Stimulated activated CD8-positive, alpha-beta memory T cell treated with anti-CD3 and anti-CD28 coated beads, Interleukin-15, amount 100 ng/mL, for 24 hours (primary cell): Measurements from ENCODE around the gene C4orf36.
"Not testable (repeated sequence)": the region's sequence is repeated elsewhere in the genome, so short reads cannot be mapped to it uniquely, and the experiment has no call there.

Source experiments
- DNase-seq: peaks from one replicate; pipeline ENCODE4 v3.0.0-alpha.2; 2020; ENCODE audit warnings: low read depth

C4orf36 gene

DNA sequence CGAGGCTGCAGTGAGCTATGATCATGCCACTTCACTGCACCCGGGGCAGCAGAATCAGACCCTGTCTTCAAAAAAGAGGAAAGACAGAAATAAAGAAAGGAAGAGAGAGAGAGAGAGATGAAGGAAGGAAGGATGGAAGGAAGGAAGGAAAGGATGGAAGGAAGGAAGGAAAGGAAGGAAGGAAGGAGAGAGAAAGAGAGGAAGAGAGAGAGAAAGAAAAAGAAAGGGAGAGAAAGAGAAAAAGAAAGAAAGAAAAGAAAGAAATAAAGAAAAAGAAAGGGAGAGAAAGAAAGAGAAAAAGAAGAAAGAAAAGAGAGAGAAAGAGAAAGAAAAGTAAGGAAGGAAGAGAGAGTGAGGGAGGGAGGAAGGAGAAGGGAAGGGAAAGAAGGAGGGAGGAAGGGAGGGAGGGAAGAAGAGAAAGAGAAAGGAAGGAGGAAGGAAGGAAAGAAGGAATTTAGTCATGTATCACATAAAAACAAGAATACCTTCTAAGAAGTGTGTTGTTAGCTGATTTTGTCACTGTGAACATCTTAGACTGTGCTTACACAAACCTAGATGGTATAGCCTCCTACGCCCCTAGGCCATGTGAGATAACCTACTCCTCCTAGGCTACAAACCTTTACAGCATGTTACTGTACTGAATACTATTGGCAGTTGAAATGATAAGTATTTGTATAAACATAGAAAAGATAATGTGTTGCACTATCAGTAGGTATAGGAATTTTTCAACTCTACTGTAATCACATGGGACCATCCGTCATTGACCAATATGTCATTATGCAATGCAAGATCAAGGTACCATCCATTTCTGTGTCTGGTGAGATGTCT lies 25.2 kb upstream of the C4orf36 start:
- no peak for DNase-seq

DNA sequence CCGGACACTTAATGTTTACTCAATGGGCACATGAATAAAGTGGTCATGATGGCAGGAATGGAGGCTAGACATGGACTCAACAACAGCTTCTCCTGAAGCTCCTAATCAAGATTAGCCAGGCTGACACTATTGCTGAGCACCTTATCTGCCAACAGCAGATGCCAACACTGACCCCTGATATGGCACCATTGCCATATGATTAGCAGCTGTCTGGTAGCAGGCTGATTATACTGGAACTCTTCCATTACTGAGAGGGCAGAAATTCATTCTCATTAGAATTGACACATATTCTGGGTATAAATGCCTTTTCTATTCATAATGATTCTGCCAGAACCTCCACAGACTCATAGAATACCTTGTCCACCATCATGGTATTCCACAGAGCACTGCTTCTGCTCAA lies 24.2 kb upstream of the C4orf36 start:
- DNase-seq: no peak

DNA sequence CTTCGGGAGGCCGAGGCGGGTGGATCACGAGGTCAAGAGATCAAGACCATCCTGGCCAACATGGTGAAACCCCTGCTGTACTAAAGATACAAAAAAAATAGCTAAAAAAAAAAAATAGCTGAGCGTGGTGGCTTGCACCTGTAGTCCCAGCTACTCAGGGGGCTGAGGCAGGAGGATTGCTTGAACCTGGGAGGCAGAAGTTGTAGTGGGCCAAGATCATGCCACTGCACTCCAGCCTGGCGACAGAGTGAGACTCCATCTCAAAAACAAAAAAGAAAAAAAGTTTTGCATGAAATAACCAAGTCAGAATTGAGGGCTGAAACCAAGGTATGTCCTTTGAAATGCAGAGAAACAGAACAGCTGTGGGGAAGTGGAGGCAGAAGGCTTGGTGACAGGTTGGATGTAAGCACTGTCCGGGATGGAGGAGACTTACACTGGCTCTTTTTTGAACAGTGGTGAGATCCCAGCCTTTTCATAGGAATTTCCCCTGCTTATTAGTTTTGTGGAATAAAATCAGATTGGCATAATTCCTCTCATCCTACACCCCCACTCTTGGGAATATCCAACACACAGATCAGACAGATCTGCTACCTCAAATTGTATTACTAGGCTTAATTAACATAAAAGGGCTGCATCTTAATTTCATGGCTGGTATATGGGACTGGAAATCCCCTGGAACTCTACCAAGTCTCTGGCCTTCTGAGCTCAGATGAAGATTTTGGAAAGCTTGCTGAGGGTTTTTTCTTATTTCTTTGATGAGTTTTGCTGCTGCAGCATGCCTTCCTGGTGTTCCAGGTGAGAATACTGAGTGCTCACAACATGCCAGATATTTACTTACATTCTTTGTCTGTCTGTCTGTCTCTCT lies 18.8 kb upstream of the C4orf36 start:
- DNase-seq: no peak

DNA sequence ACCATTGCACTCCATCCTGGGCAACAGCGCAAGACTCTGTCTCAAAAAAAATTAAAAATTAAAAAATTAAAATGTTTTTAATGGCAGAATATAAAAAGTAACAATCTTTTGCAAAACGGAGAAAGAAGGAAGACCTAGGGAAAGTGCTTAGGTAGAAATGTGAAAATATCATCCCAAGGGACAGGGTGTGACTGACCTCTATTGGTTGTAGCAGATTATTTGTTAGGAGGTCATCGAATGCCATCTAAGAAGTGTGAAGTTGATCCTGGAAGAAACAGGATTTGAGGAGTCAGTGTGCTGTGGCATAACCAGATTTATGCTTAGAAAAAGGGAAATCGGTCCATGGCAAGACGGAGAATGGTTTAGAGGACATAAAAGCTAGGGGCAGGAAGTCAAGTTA lies 18.1 kb upstream of the C4orf36 start:
- no peak for DNase-seq

DNA sequence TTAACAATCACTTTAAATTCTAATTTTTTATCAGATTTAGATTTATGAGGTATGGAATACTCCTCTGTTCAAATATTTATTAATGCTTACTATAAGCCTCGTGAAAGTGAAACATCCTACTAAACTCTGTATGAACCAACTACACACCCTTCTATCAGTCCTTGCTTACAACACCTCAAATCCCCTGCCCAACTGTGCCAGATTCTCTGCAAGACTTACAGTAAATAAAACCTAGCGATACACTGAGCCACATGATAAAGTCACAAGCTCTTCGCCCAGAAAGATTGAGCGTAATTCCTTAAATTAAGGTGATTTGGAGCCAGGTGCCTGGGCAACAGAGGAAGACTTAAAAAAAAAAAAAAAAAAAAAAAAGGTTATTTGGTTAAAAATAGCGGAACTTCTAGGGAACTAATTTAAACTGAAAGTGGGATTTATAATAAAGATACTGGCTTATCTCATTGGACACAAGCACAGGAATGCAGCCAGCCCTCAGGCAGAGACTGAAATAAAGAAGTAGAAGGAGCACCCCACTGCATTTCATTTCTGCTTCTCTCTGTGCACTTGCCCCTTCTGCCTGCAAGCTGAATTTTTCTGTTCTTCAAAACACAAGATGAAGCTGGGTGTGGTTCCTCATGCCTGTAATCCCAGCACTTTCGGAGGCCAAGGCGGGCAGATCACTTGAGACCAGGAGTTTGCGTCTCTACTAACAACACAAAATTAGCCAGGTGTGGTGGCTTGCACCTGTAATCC lies 17.5 kb upstream of the C4orf36 start:
- DNase-seq: no peak

DNA sequence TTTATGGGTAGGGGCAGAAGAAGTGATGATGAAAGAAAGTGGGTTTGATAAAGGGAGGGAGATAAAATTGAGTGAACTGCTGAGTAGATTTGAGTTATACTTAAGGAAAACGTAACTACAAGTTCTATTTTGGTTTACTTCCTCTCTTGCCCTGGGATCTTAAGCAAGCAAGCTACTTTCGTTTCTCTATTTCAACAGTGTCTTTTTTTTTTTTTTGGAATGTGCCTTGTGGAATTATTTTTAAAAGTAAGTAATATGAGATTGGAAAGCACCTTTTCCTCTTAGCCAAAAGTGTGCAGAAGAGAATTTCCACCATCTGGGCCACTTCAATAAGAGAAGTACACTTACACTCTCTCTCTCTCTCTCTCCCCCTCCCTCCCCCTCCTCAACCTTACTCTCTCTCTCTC lies 16.0 kb upstream of the C4orf36 start:
- no peak for DNase-seq

DNA sequence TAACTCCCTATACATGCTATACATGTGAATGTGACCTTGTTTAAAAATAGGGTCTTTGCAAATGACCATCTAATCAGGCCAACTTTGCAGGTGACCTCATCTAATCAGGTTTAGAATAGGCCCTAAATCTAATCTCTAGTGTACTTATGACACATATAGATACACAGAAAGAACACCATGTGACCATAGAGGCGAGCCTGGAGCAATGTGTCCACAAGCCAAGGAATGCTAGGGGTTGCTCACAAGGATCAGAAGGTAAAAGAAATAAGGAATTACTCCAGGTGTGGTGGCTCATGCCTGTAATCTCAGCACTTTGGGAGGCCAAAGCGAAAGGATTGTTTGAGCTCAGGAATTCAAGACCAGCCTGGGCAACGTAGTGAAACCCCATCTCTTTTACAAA lies 9.6 kb upstream of the C4orf36 start:
- no peak for DNase-seq

DNA sequence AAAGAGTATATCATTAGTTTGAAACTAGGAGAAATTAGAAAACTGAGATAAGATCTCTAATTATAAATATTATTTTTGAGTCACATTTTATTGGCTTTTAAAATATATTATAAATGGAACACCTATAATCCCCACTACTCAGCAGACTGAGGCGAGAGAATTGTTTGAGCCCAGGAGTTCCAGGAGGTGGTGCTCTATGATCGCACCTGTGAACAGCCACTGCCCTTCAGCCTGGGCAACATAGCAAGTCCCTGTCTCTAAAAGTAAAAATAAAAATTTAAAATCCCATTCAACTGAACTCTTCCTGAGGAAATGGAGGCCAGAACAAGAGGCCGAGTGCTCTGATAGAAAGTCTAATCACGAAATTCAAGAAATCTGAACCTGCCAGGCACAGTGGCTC lies 6.3 kb upstream of the C4orf36 start:
- DNase-seq: no peak

DNA sequence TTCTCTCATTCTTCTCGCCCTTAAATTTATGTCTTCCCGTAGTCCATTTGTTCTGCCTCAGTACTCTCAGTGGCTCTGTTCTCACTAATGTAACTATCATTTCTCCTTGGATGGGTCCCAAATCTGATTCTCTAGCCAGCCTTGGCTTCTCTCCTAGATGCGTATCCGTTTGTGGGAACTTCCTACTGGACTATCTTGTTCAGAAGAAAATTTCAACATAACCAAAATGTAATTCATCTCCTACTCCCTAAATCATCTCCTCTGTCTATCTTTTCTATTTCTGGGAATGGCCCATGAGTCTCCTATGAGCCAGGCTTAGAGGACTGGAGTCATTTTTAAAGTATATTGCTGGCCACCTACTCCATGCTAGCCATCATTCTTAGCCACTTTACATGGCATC lies 4.4 kb upstream of the C4orf36 start:
- no peak for DNase-seq

DNA sequence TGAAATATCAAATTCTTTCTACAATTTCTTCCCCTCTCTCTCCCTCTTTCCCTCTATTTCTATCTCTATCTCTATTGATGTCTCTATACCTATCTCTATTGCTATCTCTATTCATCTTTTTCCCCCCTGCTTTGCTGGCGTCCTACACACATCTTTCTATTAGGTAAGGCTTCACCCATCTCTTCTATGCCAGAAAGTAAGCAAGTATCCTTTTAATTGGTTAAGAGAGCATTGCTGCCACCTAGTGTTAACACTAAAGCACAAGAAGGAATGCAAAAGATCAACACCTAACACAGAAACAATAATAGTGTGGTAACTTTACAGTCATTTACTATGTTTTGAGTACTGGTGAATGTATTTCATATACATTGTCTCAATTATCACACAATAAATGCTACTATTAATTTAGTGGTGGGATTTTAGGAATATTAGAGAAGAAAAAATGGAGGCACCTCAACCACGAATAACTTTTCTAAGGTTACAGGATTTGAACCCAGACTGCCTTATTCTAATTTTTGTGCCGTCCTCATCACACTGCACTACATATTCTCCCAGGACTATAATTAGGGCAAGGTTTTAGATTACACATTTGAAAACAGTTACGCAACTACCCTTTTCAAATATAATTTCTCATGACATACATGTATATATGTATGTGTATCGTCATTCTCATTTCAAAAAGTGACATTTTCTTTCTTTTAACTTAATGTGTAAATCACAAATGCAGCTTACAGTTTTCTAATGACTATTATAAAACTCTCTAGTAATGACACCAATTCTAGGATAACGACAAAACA lies 3.7 kb upstream of the C4orf36 start:
- DNase-seq: no peak

DNA sequence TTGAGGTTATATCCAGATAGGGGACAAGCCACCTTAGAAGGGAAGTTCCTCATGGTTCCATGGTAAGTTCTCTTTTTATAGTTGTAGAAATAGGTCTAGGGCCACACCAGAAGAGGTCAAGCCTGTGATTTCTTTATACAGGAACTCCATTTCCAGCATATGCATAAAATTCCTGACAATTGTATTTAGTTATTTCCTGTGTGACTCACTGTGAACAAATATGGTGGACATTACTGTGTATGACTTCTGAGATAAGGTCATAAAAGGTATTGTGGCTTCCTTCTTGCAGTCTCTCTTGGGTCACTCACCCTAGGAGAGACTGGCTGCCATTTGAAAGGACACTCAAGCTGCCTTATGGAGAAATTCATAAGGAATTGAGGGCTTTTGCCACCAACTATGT lies 2.2 kb upstream of the C4orf36 start:
- DNase-seq: no peak

DNA sequence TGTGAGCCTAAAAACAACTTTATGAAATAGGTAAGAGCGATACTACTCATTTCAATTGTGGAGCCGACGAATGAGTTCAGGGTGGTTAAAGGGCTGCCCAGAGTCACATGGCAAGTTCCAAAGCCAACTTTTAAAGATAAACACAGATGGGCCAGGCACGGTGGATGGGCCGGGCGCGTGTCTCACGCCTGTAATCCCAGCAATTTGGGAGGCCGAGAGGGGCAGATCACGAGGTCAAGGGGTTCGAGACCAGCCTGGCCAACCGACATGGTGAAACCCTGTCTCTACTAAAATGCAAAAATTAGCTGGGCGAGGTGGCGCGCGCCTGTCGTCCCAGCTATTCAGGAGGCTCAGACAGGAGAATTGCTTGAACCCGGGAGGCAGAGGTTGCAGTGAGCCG lies 914 bp upstream of the C4orf36 start:
- DNase-seq: no peak

DNA sequence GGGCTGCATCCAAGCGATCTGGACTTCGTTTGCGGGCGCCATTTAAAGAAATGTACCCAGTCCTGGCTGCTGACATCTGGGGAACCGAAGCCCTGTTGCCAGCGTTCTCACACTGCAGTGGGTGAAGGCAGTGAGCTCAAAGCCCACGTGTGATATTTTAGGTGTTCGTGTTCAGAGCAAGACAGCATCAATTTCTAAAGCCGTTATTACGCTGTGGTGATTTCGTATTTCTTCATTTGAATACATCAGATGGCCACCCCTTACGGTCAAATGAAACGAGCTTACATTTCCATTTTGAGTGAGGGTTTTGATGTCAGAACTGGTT lies 376 bp upstream of the C4orf36 start:
- DNase-seq: no peak

DNA sequence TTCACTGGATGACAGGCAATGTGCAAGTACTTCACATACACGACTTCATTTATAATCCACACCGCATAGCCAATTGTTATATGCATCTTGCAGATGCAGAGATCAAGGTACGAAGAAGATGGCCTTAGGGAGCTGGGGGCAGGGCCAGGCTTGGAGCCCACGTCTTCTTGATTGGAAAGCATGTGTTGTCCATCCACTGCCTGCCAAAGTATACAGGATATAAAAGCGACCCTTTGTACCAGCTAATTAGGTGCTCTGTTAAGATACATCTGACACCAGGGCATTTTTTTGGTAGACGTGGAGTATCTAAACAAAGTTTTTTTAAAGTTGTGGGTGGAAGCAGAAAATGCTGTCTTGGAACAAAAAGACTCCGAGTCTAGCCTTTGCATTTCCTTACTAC lies 1.4 kb downstream of the C4orf36 start:
- DNase-seq: no peak

DNA sequence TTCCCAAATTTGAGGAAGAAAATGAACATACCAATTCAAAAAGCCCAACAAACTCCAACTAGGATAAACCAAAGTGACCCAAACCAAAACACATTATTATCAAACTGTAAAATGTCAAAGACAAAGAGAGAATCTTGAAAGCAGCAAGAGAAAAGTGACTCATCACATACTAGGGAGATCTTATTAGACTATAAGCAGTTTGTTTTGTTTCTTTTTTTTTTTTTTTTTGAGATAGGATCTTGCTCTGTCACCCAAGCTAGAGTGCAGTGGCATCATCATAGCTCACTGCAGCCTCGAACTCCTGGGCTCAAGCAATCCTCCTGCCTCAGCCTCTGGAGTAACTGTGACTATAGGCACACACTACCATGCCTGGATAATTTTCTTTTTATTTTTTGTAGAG lies 12.6 kb downstream of the C4orf36 start:
- DNase-seq: no peak

DNA sequence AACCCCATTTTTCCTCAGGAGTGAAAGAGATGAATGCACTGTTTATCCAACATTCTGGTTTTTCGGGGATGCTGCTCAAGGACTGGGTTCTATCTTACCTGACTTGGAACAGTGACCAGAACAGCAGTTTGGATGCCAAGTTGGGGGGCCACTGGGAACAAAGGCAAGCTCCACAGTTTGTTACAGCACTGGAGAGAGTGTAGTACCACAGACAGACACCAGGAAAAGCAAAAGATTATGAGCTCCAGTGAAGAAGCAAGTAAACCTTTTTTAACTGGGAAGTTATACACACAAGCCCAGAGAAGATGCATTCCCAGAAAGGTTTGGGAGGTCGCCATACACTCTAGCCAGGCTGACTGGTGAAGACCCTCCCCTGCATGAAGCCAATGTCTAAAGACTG lies 13.6 kb downstream of the C4orf36 start:
- DNase-seq: no peak

DNA sequence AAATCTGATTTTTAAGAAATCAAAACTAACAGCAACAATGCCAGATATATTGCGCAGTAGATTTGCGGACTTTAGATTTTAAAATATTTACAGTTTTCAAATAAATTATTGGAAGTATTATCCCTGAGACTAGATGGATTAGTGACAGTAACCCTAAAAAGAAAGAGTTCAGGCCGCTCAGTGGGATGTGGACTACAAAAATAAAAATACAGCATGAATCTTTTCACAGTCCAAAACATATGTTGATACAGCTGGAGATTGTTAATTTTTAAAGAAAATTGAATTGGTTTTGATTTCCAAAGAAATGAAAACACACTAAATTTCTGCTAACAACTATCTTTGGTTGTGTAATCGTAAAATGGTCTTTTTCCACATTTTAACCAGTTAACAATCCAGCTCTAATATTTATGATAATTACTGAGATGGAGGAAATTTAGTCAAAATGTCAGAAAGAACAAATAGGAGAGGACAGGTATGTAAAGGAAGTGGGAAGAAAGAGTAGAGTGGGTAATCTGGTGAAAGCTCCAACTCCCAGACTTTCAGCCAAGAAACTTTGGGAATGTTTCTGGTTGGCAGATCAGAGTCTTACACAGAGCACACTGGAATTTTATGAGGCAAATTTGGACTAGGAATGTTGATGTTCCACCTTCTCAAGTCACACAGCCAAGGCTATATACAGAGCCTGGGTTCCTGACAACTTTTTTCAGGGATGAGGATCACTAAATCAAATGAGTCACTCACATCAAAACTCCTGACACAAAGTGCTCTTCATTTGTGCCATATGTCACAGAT lies 15.1 kb downstream of the C4orf36 start:
- no peak for DNase-seq

DNA sequence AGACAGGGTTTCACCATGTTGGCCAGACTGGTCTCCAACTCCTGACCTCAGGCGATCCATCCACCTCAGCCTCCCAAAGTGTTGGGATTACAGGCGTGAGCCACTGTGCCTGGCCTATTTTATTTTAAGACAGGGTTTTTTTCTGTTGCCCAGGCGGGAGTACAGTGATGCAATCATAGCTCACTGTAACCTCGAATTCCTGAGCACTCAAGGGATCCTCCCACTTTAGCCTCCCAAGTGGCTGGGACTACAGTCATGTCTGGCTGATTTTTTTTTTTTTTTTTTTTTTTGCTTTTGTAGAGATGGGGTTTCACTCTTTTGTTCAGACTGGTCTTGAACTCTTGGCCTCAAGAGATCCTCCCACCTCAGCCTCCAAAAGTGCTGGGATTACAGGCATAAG lies 16.8 kb downstream of the C4orf36 start:
- DNase-seq: not testable (repeated sequence)

DNA sequence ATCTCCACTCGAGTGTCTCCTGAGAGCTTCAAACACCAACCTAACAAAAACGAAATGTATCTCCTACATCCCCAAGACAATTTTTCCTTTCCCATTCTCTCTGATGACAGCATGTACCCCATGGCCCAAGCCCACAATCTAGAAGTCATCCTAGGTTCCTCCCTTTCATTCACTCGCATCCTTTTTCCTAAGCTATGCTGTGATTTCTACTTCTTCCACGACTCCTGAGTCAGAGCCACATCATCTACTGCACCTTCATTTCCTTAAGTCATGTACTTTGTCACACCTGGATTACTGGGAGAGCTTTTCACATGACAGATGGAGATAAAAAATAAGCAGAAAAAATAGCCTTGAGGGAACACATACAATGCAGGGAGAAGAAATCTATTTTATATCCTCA lies 20.1 kb downstream of the C4orf36 start:
- no peak for DNase-seq

DNA sequence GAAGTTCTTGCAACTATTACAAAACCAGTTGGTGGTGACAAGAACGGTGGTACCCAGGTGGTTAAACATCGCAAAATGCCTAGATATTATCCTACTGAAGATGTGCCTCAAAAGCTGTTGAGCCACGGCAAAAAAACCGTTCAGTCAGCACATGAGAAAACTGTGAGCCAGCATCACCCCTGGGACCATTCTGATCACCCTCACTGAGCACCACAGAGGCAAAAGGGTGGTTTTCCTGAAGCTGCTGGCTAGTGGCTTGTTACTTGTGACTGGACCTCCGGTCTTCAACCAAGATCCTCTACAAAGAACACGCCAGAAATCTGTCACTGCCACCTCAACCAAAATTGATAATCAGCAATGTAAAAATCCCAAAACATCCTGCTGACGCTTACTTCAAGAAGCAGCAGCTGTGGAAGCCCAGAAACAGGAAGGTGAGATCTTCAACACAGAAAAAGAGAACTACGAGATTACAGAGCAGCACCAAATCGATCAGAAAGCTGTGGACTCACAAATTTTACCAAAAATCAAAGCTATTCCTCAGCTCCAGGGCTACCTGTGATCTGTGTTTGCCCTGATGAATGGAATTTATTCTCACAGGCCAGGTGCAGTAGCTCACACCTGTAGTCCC lies 21.7 kb downstream of the C4orf36 start:
- DNase-seq: no peak
